ENCODE measurements around the gene WDFY3. TPM values are rescaled to one million over a fixed set of nuclear protein-coding genes. Genes with fewer than 3 reads are reported as not detected.
"Not testable (repeated sequence)": the region's sequence is repeated elsewhere in the genome, so short reads cannot be mapped to it uniquely, and the experiment has no call there.

WDFY3 gene
- total and polyA plus RNA-seq, 9 donors: 13.2 to 90.0 (median 77.4) TPM

DNA sequence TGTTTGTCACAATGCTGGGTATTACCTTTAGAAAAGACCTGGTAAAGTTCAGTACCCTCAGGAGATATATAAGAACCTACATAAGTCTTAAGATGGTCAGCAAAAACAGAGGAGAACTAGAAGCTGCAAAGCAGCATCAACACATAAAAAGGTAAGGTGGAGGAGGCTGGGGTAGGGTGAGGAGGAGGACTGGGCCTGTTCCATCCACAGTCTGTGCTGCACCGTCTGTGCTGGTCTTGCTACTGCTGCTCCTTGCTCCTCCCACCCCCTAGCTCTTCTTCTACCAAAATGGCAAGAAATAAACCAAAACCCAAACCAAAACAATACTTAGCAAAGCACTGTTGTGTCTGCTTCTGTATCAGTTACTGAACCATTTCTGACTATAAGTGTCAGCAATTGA lies 281.4 kb downstream of the WDFY3 start:
- Histone ChIP-seq H3K27me3 (no peaks in the 10 kb centered on the region), H3K9me3 (no peaks in the 10 kb centered on the region), H3K27ac (no peak overlapping the region), H3K4me1 (ENCODE audit: insufficient read depth) (peaks cover 2% of the 10 kb centered on the region), H3K36me3 (no peaks in the 10 kb centered on the region), H3K4me3 (no peak overlapping the region)
- TF ChIP-seq, protein P1, sequence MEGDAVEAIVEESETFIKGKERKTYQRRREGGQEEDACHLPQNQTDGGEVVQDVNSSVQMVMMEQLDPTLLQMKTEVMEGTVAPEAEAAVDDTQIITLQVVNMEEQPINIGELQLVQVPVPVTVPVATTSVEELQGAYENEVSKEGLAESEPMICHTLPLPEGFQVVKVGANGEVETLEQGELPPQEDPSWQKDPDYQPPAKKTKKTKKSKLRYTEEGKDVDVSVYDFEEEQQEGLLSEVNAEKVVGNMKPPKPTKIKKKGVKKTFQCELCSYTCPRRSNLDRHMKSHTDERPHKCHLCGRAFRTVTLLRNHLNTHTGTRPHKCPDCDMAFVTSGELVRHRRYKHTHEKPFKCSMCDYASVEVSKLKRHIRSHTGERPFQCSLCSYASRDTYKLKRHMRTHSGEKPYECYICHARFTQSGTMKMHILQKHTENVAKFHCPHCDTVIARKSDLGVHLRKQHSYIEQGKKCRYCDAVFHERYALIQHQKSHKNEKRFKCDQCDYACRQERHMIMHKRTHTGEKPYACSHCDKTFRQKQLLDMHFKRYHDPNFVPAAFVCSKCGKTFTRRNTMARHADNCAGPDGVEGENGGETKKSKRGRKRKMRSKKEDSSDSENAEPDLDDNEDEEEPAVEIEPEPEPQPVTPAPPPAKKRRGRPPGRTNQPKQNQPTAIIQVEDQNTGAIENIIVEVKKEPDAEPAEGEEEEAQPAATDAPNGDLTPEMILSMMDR (IDR thresholded peaks at IDR 0.05): no peak
- TF ChIP-seq POLR2A (IDR thresholded peaks at IDR 0.05): no peak
- no peak for TF ChIP-seq EP300 (IDR thresholded peaks at IDR 0.05)
- 10 to 28% (median 28%) methylated on average over 1 of the region's 1 CpG for WGBS, 3 donors
- no peak for DNase-seq
- intact Hi-C loops (cut with DNase I): no loop called here

DNA sequence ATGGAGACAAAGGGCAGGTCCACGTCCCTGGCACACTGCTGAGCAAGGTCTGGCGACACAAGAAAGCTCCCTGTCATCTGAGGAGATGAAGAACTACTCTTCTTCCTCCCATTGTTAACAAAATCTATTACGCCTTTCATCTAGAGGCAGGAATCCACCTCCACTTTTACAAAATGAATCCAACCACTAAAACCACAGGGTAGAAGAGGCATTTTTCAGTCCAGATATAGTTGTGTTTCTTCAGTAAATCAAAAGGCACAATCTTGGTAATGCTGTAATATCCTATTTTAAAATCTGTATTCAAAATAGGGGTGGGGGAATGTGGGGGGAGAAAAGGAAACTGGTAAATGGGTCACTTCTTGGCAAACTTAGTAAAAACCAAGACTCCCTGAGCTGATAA lies 282.1 kb downstream of the WDFY3 start:
- Histone ChIP-seq H3K4me1 (ENCODE audit: insufficient read depth) (peaks cover 2% of the 10 kb centered on the region), H3K9me3 (no peaks in the 10 kb centered on the region), H3K27ac (no peak overlapping the region), H3K36me3 (no peaks in the 10 kb centered on the region), H3K27me3 (no peaks in the 10 kb centered on the region), H3K4me3 (no peak overlapping the region)
- TF ChIP-seq, protein P1 (IDR thresholded peaks at IDR 0.05): no peak
- TF ChIP-seq EP300 (IDR thresholded peaks at IDR 0.05) (no peak), POLR2A (IDR thresholded peaks at IDR 0.05) (no peak)
- intact Hi-C loops (cut with DNase I): no loop called here
- DNase-seq: no peak
- 83 to 94% (median 86%) methylated on average over 3 of the region's 3 CpGs for WGBS, 3 donors

DNA sequence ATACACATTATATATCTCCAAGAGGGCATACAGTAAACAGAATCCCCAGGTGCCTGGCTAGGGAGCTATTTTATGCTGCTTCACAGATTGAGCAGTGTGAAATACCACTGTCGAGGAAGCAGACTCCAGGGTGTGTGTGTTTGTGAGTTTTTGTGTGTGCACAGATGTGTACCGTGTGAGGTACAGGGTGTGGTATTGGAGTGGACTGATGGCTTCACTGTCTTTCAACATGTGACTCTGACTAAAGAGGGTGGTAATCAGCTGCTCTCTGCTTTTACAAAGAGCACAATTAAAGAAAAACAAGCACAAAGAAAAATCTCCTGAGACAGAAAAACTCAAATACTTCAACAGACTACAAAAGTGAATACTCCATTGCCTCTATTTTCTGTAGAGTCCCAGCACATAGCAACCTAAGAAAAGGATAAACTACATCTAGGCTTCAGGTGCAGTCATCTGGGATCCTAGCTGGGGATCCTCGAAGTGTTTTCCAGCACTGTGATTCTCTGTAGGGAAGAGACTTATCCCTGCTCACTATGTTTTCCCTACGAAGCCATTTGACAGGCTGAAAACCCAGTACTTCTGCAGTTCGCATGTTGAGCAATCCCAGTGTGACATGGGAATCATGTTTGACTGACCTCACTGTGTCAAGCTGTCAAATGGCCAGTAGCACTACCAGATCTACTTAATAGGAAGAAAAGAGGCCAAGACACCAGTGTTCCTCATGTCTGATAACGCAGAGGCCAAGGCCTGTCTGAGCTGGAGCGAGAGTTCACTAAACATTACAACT lies 283.2 kb downstream of the WDFY3 start:
- DNase-seq: no peak
- no peaks in the 10 kb centered on the region for H3K36me3 ChIP-seq
- intact Hi-C loops (cut with DNase I): no loop called here
- WGBS, 3 donors: 81 to 90% (median 82%) methylated on average over 7 of the region's 7 CpGs
- H3K27me3 ChIP-seq: no peaks in the 10 kb centered on the region
- no peak overlapping the region for H3K27ac ChIP-seq
- H3K9me3 ChIP-seq: no peaks in the 10 kb centered on the region
- peaks cover 2% of the 10 kb centered on the region for H3K4me1 ChIP-seq (ENCODE audit: insufficient read depth)
- no peak overlapping the region for H3K4me3 ChIP-seq
- TF ChIP-seq, protein P1 (IDR thresholded peaks at IDR 0.05): no peak
- no peak for TF ChIP-seq EP300 (IDR thresholded peaks at IDR 0.05)
- TF ChIP-seq POLR2A (IDR thresholded peaks at IDR 0.05): no peak

DNA sequence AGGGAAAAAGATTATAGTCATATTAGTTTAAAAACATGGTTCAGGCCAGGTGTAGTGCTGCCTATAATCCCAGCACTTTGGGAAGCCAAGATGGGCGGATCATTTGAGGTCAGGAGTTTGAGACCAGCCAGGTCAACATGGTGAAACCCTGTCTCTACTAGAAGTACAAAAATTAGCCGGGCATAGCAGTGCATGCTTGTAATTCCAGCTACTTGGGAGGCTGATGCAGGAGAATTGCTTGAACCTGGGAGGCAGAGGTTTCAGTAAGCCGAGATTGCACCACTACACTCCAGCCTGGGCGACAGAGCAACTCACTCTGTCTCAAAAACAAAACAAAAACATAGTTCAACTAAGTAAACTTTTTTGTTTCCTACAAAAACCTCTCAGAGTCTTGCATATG lies 283.8 kb downstream of the WDFY3 start:
- H3K9me3 ChIP-seq; intact Hi-C loops (cut with DNase I); H3K36me3 ChIP-seq; H3K27ac ChIP-seq; DNase-seq; H3K4me1 ChIP-seq (ENCODE audit: insufficient read depth); H3K27me3 ChIP-seq; H3K4me3 ChIP-seq: not testable (repeated sequence)
- WGBS, 3 donors: 58 to 76% (median 59%) methylated on average over 4 of the region's 4 CpGs

DNA sequence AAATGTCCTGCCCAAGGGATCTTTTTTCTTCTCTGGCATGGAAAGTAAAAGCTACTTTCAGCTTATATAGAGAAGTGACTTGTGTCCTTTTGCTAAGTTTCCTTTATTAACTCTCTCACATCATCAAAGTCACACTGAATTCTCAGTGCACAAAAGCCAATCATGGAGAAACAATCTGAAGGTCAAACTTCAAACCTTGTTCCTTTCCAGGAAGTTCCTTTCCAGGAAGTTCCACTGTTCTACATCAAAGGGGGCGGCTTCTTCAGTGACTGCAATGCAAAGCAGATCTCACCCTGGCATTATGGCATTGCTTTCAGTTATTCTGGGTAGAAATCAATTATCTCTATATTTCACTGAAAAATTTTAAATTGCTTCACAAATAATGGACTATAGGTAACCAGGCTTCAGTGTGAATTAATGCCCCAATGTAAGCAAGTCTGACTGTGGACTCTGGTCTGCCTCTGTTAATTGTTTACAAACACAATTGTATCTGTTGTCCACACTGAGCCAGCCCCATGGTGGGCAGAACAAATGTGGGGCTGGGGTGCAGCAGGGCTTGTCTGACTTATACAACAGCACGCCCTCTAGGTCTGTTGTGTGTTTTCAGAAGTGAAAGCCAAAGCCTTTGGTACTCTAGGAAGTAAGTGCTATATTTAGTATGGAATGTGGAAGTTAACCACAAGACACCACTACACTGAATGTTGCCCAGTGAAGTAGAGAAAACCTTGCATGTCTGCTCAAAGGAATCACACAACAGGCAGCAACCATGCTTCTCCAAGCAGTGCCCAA lies 284.8 kb downstream of the WDFY3 start:
- Histone ChIP-seq H3K27me3 (no peaks in the 10 kb centered on the region), H3K27ac (no peak overlapping the region), H3K9me3 (no peaks in the 10 kb centered on the region), H3K4me3 (no peak overlapping the region), H3K4me1 (ENCODE audit: insufficient read depth) (peaks cover 2% of the 10 kb centered on the region), H3K36me3 (no peaks in the 10 kb centered on the region)
- intact Hi-C loops (cut with DNase I): no loop called here
- DNase-seq: no peak
- WGBS, 3 donors: 60 to 74% (median 62%) methylated on average over 2 of the region's 2 CpGs
- TF ChIP-seq POLR2A (IDR thresholded peaks at IDR 0.05): no peak
- TF ChIP-seq, protein P1 (IDR thresholded peaks at IDR 0.05): no peak
- no peak for TF ChIP-seq EP300 (IDR thresholded peaks at IDR 0.05)
